ENCODE results near the gene LRRC70.
"Not testable (repeated sequence)": the region's sequence is repeated elsewhere in the genome, so short reads cannot be mapped to it uniquely, and the experiment has no call there.

Gene LRRC70, protein sequence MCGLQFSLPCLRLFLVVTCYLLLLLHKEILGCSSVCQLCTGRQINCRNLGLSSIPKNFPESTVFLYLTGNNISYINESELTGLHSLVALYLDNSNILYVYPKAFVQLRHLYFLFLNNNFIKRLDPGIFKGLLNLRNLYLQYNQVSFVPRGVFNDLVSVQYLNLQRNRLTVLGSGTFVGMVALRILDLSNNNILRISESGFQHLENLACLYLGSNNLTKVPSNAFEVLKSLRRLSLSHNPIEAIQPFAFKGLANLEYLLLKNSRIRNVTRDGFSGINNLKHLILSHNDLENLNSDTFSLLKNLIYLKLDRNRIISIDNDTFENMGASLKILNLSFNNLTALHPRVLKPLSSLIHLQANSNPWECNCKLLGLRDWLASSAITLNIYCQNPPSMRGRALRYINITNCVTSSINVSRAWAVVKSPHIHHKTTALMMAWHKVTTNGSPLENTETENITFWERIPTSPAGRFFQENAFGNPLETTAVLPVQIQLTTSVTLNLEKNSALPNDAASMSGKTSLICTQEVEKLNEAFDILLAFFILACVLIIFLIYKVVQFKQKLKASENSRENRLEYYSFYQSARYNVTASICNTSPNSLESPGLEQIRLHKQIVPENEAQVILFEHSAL

DNA sequence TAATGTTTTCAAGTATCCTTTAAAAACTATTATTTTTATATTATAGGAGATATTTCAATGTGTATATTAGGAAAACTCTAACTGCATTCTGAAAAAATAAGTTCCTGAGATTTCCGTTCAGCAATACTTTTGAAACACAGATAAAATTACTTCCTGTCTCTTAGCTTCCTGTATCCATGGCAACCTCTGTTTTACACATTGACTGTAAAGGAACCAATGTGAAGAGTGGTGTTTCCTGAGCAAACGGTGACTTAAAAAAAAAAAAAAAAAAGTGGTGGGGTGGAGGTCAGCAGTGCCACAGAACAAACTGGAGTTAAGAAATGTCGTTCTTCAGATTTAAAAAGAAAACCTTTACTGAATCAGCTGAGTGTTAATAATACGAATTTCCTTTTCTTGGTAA, at the start of gene LRRC70:
Gene LRRC70, plus strand, starts transcription at position 280 of the 400 bp plus-strand sequence. CDS start 620 bp downstream, outside the sequence.
- DNase-seq (ENCODE audit: low read depth in 2 of 2): no peak

DNA sequence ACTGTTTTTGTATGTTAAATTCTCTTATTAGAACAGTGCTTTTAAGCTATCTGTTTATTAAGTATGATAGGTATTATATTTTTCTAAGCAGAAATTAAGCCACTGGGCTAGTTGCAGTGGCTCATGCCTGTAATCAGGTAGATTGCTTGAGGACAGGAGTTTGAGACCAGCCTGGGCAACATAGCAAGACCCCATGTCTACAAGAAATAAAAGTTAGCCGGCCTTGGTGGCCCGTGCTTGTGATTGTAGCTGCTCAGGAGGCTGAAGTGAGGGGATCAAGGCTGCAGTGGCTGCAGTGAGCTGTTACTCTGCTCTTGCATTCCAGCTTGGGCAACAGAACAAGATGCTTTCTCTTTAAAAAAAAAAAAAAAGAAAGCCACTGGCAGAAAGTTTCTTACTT, 45.0 kb upstream of the LRRC70 start:
- DNase-seq (ENCODE audit: low read depth in 2 of 2): no peak

DNA sequence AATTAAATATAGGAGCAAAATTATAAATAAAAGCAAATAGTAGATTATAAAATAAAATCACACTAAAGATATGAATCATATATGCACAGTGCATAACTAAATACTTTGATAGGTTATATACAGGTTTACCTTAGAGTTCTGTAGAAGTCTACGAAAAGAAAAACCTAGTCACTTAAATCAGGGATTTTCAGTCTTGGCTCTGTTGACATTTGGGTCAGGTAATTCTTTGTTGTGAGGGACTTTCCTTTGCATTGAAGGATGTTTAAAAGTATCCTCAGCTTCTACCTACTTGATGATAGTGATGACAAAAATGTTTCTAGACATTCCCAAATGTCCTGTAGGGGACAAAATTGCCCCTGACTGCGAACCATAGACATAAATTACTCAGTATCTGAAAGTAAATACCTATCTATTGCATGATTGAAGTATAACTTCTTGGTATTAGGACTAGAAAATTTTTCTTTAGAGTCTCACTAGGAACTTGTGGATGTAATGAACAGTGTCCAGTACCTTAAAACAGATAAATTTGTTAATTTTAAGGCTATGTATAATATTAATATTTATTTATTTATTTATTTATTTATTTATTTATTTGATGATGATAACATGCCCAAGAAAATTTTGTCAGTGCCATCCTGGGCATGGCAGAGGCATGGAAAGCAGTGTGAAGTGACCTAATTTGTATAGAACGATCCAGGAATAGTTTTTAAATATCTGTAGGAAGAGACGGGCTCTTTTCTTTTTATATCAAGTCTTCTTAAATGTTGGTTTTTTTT, 44.0 kb upstream of the LRRC70 start:
- no peak for DNase-seq (ENCODE audit: low read depth in 2 of 2)

DNA sequence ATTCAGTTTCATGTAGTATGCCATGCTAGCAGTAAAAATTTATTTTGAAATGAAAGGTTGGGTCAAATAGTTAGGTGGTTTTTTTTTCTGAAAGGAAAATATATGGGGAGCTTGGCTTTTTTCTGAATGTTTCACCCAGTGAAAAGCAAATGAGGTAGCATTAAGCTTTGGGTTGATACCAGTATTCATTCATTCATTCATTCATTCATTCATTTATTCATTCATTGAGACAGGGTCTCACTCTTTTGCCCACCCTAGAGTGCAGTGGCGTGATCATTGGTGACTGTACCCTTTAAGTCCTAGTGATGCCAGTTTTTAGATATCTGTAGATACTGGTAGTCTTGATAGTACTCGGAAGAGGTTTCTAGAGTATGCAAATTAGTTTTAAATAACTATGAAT, 42.4 kb upstream of the LRRC70 start:
- DNase-seq (ENCODE audit: low read depth in 2 of 2): no peak

DNA sequence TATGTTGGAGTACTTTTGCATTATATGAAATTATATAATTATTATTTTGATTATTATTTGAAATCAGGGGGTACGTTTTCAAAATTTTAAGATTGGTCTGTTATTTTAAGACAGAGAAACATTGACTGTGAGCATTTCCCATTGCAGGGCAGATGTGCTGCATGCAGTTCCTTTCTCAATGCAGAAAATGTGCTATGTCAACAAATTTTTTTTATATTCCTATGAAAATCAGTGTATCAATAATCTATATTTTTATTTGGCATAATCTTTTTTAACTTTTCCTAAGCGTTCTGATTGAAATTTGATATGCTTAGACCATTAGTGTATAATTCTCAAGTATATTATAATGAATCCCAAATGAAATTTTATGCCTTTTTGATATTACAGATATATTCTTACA, 41.8 kb upstream of the LRRC70 start:
- DNase-seq (ENCODE audit: low read depth in 2 of 2): no peak

DNA sequence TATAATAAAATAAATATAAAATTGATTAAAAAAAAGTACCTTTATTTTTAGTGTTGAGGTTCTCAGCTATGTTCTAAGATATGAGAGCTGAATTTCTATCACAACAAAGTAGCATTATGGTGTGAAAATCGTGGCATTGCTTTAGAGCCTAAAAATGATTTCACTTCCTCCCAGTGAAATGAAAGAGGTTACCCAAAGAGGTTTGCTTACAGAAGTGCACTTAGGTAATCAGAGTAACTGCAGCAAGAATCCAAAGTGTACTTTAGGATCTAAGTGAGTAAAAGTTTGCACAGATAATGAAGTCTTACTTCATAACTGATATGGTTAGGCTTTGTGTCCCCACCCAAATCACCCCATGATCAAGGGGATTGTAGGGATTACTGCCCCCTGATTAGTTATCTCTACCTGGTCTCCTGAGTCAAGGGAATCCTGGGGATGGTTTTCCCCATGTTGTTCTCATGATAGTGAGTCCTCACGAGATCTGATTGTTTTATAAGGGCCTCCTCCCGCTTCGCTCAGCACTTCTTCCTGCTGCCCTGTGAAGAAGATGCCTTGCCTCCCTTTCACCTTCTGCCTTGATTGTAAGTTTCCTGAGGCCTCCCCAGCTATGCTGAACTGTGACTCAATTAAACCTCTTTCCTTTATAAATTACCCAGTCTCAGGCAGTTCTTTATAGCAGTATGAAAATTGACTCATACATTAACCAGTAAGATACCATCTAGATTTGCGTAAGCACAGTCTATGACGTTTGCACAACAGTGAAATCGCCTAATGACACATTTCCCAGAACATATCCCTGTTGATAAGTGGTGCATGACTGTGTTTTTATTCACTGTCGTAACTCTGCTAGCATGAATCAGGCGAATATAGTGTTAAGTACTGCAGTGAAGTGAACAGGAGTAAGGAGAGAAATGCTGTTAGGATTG, 40.3 kb upstream of the LRRC70 start:
- DNase-seq (ENCODE audit: low read depth in 2 of 2): no peak

DNA sequence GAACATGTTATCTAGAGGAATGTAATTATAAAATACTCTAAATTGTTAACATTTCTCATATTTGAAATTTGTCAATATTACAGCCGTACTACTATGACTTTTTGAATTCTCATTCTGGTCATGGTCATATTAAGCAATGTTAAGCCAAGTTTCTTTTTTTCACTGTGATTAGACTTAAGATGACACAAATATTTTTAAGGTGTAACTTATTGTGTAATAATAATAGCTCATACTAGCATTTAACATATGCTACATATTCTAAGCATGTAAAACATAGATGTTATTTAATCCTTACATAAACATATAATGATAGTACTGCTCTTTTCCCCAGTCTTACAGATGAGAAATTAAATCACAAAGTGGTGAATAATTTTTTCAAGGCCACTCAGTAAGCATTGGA, 35.9 kb upstream of the LRRC70 start:
- DNase-seq (ENCODE audit: low read depth in 2 of 2): no peak

DNA sequence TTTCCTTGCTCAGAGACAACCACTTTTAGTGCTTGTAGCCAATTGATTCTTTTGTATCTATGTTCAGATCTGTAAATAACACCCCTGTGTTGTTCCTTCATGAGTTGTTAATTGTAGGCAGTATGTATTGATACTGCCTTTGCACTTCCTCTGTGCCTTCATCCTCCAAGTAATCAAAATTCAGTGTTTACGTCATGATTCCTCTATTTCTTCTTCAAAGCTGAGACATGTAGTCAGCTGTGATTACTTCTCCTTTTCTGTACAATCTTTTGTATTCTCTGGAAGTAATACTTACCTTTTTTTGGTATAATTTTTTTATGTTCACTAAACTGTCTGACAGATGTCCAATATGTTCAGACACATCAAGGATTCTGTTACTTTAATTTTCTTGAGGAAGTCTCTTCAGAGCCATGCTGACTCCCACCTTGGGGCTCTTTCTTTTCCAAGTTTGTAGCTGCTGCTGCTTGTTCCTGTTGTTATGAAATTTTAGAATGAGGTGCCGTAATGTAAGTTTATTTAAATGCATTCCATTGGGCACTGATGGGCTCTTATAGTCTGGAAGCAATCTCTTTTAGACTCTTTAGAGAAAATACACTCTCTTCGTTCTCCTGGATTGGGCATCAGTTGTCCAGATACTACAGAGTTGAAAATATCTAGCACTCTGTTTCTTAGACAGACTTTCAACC, 30.5 kb upstream of the LRRC70 start:
- DNase-seq (ENCODE audit: low read depth in 2 of 2): no peak

DNA sequence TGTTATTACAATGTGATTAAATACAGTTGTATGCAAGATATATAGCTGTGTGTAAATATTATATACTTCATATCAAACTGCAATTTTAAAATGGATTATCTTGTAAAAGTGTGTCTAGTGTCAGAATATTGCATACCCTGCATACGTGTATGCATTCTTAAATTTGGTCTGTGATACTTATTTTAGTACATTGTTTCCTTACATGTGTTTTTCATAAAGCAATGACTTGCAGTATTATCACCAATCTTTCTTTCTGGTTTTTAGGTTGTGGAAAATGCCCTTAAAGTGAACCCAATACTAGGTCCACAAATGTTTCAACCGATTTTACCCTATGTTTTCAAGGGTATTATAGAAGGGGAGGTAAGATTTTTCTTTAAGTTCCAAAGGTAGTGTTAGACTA, 28.5 kb upstream of the LRRC70 start:
- DNase-seq (ENCODE audit: low read depth in 2 of 2): no peak

DNA sequence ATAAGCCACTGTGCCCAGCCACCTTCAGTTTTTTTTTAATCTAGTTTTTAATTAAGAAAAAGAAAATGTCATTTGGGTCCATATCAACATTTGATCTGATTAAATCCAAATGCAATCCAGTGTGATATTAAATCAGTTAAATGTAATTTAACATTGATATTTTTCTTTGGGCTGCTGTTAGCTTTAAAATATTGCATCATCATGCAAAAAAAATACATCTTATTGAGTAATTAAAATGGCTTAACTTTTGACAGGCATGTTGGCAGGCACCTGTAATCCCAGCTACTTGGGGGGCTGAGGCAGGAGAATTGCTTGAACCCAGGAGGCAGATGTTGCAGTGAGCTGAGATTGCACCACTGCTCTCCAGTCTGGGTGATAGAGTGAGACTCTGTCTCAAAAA, 22.7 kb upstream of the LRRC70 start:
- no peak for DNase-seq (ENCODE audit: low read depth in 2 of 2)

DNA sequence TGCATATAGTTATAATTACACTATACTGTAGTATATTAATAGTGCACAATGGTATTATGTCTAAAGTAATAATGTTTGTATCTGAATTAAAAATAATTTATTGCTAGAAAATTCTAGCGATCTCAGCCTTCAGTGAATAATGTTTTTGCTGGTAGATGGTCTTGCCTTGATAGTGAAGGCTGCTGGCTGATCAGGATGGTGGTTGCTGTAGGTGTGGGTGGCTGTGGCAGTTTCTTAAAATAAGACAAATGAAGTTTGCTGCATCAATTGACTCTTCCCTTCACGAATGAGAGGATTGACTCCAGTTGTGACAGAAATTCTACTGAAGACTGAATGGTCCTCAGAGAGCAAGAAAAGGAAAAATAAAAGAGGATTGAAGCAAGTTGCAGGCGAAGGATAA, 19.7 kb upstream of the LRRC70 start:
- no peak for DNase-seq (ENCODE audit: low read depth in 2 of 2)

DNA sequence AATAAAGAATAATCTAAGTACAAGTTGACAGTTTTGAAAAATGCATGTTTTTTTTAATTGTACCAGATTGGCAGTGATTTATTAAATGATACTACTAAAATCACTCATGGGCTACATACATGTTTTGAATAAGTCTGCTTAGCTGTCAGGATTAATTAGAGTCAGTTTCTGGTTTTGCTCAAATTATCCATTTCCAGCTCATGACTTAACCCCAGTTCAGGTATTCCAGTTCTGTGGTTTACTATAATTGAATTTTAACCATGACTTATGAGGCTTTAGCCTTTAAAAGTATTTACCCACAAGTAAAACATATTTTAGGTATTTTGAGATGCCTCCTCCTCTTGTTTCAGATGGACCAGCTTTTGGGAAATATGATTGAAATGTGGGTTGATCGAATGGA, 17.8 kb upstream of the LRRC70 start:
- no peak for DNase-seq (ENCODE audit: low read depth in 2 of 2)

DNA sequence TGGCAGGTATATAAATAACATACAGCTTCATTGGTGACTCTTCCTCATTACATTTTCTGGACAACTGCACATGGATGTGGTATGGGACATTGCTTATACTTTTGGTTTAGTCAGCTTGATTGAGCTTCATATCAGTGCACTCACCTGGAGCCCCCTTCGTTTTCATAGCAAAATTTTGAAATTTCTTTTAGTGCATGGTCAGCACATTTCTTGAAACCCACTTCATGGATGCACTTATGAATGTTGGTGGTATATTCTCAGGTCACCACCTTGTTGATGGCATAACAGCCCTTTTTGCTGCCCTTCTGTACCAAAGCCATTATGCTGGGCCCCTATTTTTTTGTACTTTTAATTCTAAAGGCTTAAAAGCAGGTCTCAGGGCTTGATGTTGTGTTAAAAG, 16.7 kb upstream of the LRRC70 start:
- DNase-seq (ENCODE audit: low read depth in 2 of 2): no peak

DNA sequence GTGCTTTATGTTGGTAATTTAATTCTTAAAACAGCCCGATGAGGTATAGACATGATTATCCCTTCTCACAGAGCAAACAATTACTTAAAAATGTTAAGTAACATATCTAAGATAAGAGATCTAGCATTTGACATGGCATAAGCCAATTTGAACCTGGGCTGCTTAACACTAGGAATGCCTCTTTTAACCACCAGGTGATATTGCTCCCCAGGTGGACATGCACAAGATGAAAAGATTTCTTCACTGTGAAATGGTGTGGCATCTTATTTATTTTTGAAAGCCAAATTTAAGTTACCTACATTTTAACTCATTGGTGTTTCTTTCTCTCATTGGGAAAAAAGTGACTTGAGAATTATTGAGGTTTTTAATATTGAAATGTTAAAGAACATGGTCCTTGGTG, 15.8 kb upstream of the LRRC70 start:
- DNase-seq (ENCODE audit: low read depth in 2 of 2): no peak

DNA sequence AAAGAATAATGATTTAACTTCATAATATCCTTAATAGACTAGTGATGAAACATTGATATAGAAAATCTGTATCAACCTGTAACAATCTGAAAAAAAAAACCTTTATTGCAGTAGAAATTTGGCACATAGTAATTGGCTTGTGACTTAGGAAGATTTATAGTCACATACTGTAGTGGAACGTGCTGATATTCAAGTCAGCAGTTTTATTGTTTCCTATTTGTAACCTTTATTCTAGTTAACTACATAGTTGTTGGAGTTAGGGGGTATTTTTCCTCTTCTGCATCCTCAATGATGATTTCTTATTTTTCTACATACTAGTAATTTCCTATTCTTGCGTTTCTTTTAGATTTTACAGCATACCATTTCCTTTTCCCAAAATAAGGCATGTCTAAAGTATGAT, 14.5 kb upstream of the LRRC70 start:
- no peak for DNase-seq (ENCODE audit: low read depth in 2 of 2)

DNA sequence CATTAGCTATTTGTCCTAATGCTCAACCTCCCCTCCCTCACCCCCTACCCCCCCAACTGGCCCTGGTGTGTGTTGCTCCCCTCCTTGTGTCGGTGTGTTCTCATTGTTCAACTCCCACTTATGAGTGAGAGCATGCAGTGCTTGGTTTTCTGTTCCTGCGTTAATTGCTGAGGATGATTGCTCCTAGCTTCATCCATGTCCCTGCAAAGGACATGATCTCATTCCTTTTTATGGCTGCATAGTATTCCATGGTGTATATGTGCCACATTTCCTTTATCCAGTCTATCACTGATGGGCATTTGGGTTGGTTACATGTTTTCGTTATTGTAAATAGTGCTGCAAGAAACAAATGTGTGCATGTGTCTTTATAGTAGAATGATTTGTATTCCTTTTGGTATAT, 12.9 kb upstream of the LRRC70 start:
- DNase-seq (ENCODE audit: low read depth in 2 of 2): not testable (repeated sequence)

DNA sequence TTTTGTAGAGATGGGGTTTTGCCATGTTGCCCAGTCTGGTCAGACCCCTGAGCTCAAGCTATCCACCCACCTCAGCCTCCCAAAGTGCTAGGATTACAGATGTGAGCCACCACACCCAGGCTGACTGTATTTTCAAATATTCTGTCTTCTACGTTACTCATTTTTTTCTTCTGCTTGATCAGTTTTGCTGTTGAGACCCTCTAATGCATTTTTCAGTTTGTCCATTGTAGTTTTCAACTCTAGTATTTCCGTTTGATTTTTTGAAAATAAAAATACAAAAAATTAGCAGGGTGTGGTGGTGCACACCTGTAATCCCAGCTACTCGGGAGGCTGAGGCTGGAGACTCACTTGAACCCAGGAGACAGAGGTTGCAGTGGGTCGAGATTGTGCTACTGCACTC, 10.5 kb upstream of the LRRC70 start:
- DNase-seq (ENCODE audit: low read depth in 2 of 2): no peak

DNA sequence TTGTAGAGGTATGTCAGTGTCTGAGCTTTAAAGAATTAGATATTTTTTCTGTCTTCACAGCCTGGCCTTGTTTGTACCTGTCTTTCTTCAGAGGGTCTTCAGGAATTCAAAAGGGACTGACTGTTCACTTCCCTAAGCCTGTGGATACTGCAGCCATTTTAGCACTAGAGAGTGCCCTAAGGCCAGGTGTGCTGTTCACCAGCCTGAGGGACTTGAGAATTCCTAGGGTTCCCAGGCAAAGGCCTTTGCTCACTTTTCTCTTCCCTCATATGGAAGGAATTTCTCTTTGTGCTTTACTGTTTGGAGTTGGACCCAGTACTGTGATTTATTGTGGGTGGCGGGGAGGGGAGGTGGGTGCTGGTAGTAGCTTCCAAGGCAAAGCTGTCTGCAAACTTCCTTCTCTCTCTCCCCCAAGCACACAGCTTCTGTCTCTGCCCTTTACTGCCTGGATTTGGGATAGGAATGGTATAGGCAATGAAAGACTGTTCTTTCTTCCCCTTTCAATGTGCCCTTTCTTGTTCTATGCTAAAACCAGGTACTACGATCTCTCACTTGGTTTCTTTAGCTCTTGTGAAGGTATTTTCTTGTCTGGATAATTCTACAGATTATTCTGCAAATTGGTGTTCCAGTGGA, 9.7 kb upstream of the LRRC70 start:
- no peak for DNase-seq (ENCODE audit: low read depth in 2 of 2)

DNA sequence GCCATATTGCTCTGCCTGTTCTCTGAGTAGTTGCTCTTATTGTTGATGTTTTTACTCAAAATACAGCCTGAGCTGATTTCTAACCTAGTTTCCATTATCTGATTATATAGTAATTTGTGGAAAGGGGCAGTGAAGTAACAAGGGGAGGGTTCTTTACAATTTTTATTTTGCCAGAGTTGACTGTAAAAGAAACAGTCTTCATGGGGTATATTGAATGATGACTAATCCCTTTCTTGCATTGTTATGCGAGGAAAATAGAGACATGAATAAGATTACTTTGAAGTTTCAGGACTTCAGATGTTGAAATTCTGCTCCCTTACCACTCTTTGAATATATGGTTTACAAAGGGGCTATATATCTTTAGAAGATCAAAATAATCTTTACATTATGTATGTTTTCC, 9.1 kb upstream of the LRRC70 start:
- no peak for DNase-seq (ENCODE audit: low read depth in 2 of 2)

DNA sequence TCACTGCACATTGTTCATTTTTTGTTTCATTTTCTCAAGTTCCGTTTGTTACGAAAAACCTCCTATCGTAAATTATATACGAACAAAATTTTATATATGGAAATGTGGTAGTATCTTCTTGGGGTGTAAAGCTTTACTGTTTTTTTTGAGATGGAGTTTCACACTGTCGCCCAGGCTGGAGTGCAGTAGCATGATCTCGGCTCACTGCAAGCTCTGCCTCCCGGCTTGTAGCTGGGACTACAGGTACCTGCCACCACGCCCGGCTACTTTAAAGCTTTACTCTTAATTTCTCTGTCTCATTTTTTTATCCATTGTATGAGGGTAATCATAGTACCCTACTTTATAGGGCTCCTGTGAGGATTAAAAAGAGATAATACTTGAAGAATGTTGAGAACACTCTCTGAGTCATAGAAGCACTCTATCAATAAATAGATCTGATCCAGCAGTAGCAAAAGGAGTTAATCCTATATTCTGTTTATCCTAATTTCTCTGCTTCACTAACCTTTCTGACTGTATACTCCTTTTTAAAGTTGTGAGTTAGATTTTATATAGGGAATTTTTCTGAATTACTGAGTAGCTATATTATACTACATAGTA, 5.6 kb upstream of the LRRC70 start:
- no peak for DNase-seq (ENCODE audit: low read depth in 2 of 2)

All from stimulated activated CD8-positive, alpha-beta memory T cell treated with anti-CD3 and anti-CD28 coated beads, Interleukin-15, amount 100 ng/mL, for 48 hours (primary cell).